ENCODE measurements around the gene CLEC4F. TPM values are rescaled to one million over a fixed set of nuclear protein-coding genes. Genes with fewer than 3 reads are reported as not detected.

Gene CLEC4F
- total RNA-seq, 1 donor from 2014 or later, result not detected

- TF ChIP-seq CTCF (IDR thresholded peaks at IDR 0.05), result no peak
- DNase-seq (ENCODE audit: low spot score in 2 of 2), result no peak
- no peaks in the 10 kb centered on the region for H3K27me3 ChIP-seq
- H3K9me3 ChIP-seq, result no peaks in the 10 kb centered on the region
- intact Hi-C loops (cut with DNase I), result no loop called here
- no peak overlapping the region for H3K4me3 ChIP-seq
- no peaks in the 10 kb centered on the region for H3K36me3 ChIP-seq
- H3K4me1 ChIP-seq, result no peaks in the 10 kb centered on the region
- no peak overlapping the region for H3K27ac ChIP-seq
Measured at GRCh38 chr2:70852824-70853223, 32.4 kb upstream of the CLEC4F start.

GRCh38 chr2:70851704-70852103, 31.3 kb upstream of the CLEC4F start:
- H3K27ac ChIP-seq, result no peak overlapping the region
- no peaks in the 10 kb centered on the region for H3K27me3 ChIP-seq
- TF ChIP-seq CTCF (IDR thresholded peaks at IDR 0.05), result no peak
- no peaks in the 10 kb centered on the region for H3K36me3 ChIP-seq
- no peak overlapping the region for H3K4me3 ChIP-seq
- intact Hi-C loops (cut with DNase I), result no loop called here
- H3K4me1 ChIP-seq, result no peaks in the 10 kb centered on the region
- no peaks in the 10 kb centered on the region for H3K9me3 ChIP-seq
- DNase-seq (ENCODE audit: low spot score in 2 of 2), result no peak

GRCh38 chr2:70850925-70851324, 30.5 kb upstream of the CLEC4F start:
- no peaks in the 10 kb centered on the region for H3K27me3 ChIP-seq
- intact Hi-C loops (cut with DNase I), result no loop called here
- TF ChIP-seq CTCF (IDR thresholded peaks at IDR 0.05), result no peak
- H3K4me1 ChIP-seq, result no peaks in the 10 kb centered on the region
- H3K9me3 ChIP-seq, result no peaks in the 10 kb centered on the region
- H3K27ac ChIP-seq, result no peak overlapping the region
- no peak for DNase-seq (ENCODE audit: low spot score in 2 of 2)
- H3K36me3 ChIP-seq, result no peaks in the 10 kb centered on the region
- no peak overlapping the region for H3K4me3 ChIP-seq

- Histone ChIP-seq H3K9me3 (no peaks in the 10 kb centered on the region), H3K27ac (no peak overlapping the region), H3K4me1 (no peaks in the 10 kb centered on the region), H3K36me3 (no peaks in the 10 kb centered on the region), H3K27me3 (no peaks in the 10 kb centered on the region), H3K4me3 (no peak overlapping the region)
- DNase-seq (ENCODE audit: low spot score in 2 of 2), result no peak
- TF ChIP-seq CTCF (IDR thresholded peaks at IDR 0.05), result no peak
- intact Hi-C loops (cut with DNase I), result no loop called here
Measured at GRCh38 chr2:70842401-70842800, 22.0 kb upstream of the CLEC4F start.

- Histone ChIP-seq H3K4me1 (no peaks in the 10 kb centered on the region), H3K36me3 (no peaks in the 10 kb centered on the region), H3K27ac (no peak overlapping the region), H3K4me3 (no peak overlapping the region), H3K9me3 (no peaks in the 10 kb centered on the region), H3K27me3 (no peaks in the 10 kb centered on the region)
- DNase-seq (ENCODE audit: low spot score in 2 of 2), result no peak
- intact Hi-C loops (cut with DNase I), result no loop called here
- TF ChIP-seq CTCF (IDR thresholded peaks at IDR 0.05), result no peak
Measured at GRCh38 chr2:70837980-70838925, 17.9 kb upstream of the CLEC4F start.

All from ascending aorta (tissue), 2 donors.